ENCODE measurements around the gene PEX11A. TPM values are rescaled to one million over a fixed set of nuclear protein-coding genes. Genes with fewer than 3 reads are reported as not detected.
A peak's percentile ranks its signal among the peaks of the same experiment; 100 is the strongest.

PEX11A gene
- total and polyA plus RNA-seq, 7 donors, result 11.1 to 18.6 (median 15.3) TPM

- Histone ChIP-seq H3K4me3 (no peak overlapping the region), H3K27ac (peak overlapping the region in 1 of 4 donors; percentile 55), H3K36me3 (no peaks in the 10 kb centered on the region), H3K9me3 (no peaks in the 10 kb centered on the region), H3K27me3 (no peaks in the 10 kb centered on the region), H3K4me1 (peaks cover 0 to 8% (median 3%) of the 10 kb centered on the region in 4 donors)
- TF ChIP-seq POLR2A (IDR thresholded peaks at IDR 0.05), result no peak
- TF ChIP-seq EP300 (IDR thresholded peaks at IDR 0.05), result no peak
- no peak for TF ChIP-seq CTCF (IDR thresholded peaks at IDR 0.05)
- TF ChIP-seq POLR2AphosphoS5 (IDR thresholded peaks at IDR 0.05), result no peak
- intact Hi-C loops (cut with DNase I), result no loop called here
- DNase-seq, result no peak
- 94 to 96% methylated on average over 12 of the region's 12 CpGs for WGBS, 2 donors
Observed at GRCh38 chr15:89672221-89673164, 18.1 kb downstream of the PEX11A start.

GRCh38 chr15:89671687-89672086, 18.9 kb downstream of the PEX11A start:
- no peaks in the 10 kb centered on the region for H3K36me3 ChIP-seq
- TF ChIP-seq POLR2AphosphoS5 (IDR thresholded peaks at IDR 0.05) (no peak), EP300 (IDR thresholded peaks at IDR 0.05) (no peak), POLR2A (IDR thresholded peaks at IDR 0.05) (no peak), CTCF (IDR thresholded peaks at IDR 0.05) (no peak)
- no peak for DNase-seq
- peaks cover 0 to 8% (median 3%) of the 10 kb centered on the region in 4 donors for H3K4me1 ChIP-seq
- peak overlapping the region in 1 of 4 donors; percentile 55 for H3K27ac ChIP-seq
- H3K27me3 ChIP-seq, result no peaks in the 10 kb centered on the region
- 54 to 66% methylated on average over 4 of the region's 4 CpGs for WGBS, 2 donors
- no peak overlapping the region for H3K4me3 ChIP-seq
- H3K9me3 ChIP-seq, result no peaks in the 10 kb centered on the region
- intact Hi-C loops (cut with DNase I), result no loop called here

- no peak for DNase-seq
- 82 to 89% methylated on average over 12 of the region's 12 CpGs for WGBS, 2 donors
- no peak for TF ChIP-seq CTCF (IDR thresholded peaks at IDR 0.05)
- no peak for TF ChIP-seq POLR2A (IDR thresholded peaks at IDR 0.05)
- no peak for TF ChIP-seq EP300 (IDR thresholded peaks at IDR 0.05)
- TF ChIP-seq POLR2AphosphoS5 (IDR thresholded peaks at IDR 0.05), result no peak
- intact Hi-C loops (cut with DNase I), result no loop called here
- Histone ChIP-seq H3K27me3 (no peaks in the 10 kb centered on the region), H3K4me3 (no peak overlapping the region), H3K36me3 (no peaks in the 10 kb centered on the region), H3K27ac (no peak overlapping the region), H3K9me3 (no peaks in the 10 kb centered on the region), H3K4me1 (peaks cover 0 to 11% (median 3%) of the 10 kb centered on the region in 4 donors)
Observed at GRCh38 chr15:89670971-89671560, 19.5 kb downstream of the PEX11A start.

GRCh38 chr15:89669941-89670340, 20.6 kb downstream of the PEX11A start:
- Histone ChIP-seq H3K36me3 (no peaks in the 10 kb centered on the region), H3K27me3 (no peaks in the 10 kb centered on the region), H3K9me3 (no peaks in the 10 kb centered on the region), H3K4me3 (no peak overlapping the region), H3K4me1 (peaks cover 0 to 20% (median 7%) of the 10 kb centered on the region in 4 donors), H3K27ac (no peak overlapping the region)
- DNase-seq, result no peak
- intact Hi-C loops (cut with DNase I), result no loop called here
- TF ChIP-seq POLR2AphosphoS5 (IDR thresholded peaks at IDR 0.05) (no peak), EP300 (IDR thresholded peaks at IDR 0.05) (no peak), POLR2A (IDR thresholded peaks at IDR 0.05) (no peak), CTCF (IDR thresholded peaks at IDR 0.05) (no peak)
- WGBS, 2 donors, result 95 to 96% methylated on average over 15 of the region's 15 CpGs

All from sigmoid colon (tissue), 7 donors.